Fibroblast of skin of left biceps (primary cell): ENCODE measurements around the gene CNKSR2.

Experiments
- DNase-seq, 2 experiments: peaks; one replicate each; pipeline ENCODE4 v3.0.0-alpha.2; 2013; ENCODE audit warnings: low read depth in 2 of 2

The CNKSR2 gene

GRCh38 chrX:21374163-21374993 is at the start of gene CNKSR2:
Gene CNKSR2, plus strand, starts transcription at chrX:21374418. Its CDS starts 480 bp downstream, at chrX:21374898.
- DNase-seq: no peak

GRCh38 chrX:21354725-21355124 is 19.5 kb upstream of the CNKSR2 start:
- DNase-seq: no peak

- no peak for DNase-seq
Measured at GRCh38 chrX:21355831-21356230, 18.4 kb upstream of the CNKSR2 start.

- no peak for DNase-seq
Measured at GRCh38 chrX:21369613-21370012, 4.6 kb upstream of the CNKSR2 start.

GRCh38 chrX:21373001-21373400 is 1.2 kb upstream of the CNKSR2 start:
- DNase-seq: no peak

GRCh38 chrX:21373637-21374162 is 518 bp upstream of the CNKSR2 start:
- no peak for DNase-seq

- DNase-seq: no peak
Measured at GRCh38 chrX:21374994-21375707, 933 bp downstream of the CNKSR2 start.

- DNase-seq: no peak
Measured at GRCh38 chrX:21375708-21376009, 1.4 kb downstream of the CNKSR2 start.

GRCh38 chrX:21376636-21377035 is 2.4 kb downstream of the CNKSR2 start:
- DNase-seq: no peak

- DNase-seq: no peak
Measured at GRCh38 chrX:21379991-21380390, 5.8 kb downstream of the CNKSR2 start.

GRCh38 chrX:21382715-21383114 is 8.5 kb downstream of the CNKSR2 start:
- DNase-seq: no peak

GRCh38 chrX:21383546-21383945 is 9.3 kb downstream of the CNKSR2 start:
- no peak for DNase-seq

- no peak for DNase-seq
Measured at GRCh38 chrX:21384178-21384577, 10.0 kb downstream of the CNKSR2 start.

GRCh38 chrX:21394792-21395191 is 20.6 kb downstream of the CNKSR2 start:
- DNase-seq: no peak

GRCh38 chrX:21398426-21398825 is 24.2 kb downstream of the CNKSR2 start:
- DNase-seq: no peak

GRCh38 chrX:21400408-21401121 is 26.3 kb downstream of the CNKSR2 start:
- no peak for DNase-seq

GRCh38 chrX:21408307-21408706 is 34.1 kb downstream of the CNKSR2 start:
- no peak for DNase-seq

- peak; percentile 21 to 29 for DNase-seq
Measured at GRCh38 chrX:21408788-21409187, 34.6 kb downstream of the CNKSR2 start.

GRCh38 chrX:21412029-21412428 is 37.8 kb downstream of the CNKSR2 start:
- no peak for DNase-seq

GRCh38 chrX:21412883-21413282 is 38.7 kb downstream of the CNKSR2 start:
- DNase-seq: peak in 1 of 2 experiments; percentile 6

- no peak for DNase-seq
Measured at GRCh38 chrX:21427086-21427485, 52.9 kb downstream of the CNKSR2 start.

GRCh38 chrX:21437036-21437435 is 62.8 kb downstream of the CNKSR2 start:
- no peak for DNase-seq
